Activated effector memory CD4-positive, alpha-beta T cell treated with anti-CD3 and anti-CD28 coated beads, Interleukin-2, amount 50 U/mL, for 16 hours (primary cell): ENCODE results near the gene ZNF212.

Experiments used
- DNase-seq: peaks from one replicate; pipeline ENCODE4 v3.0.0-alpha.2; 2020

Gene ZNF212

GRCh38 chr7:149289262-149289661, 49.8 kb downstream of the ZNF212 start:
- DNase-seq = no peak

DNA sequence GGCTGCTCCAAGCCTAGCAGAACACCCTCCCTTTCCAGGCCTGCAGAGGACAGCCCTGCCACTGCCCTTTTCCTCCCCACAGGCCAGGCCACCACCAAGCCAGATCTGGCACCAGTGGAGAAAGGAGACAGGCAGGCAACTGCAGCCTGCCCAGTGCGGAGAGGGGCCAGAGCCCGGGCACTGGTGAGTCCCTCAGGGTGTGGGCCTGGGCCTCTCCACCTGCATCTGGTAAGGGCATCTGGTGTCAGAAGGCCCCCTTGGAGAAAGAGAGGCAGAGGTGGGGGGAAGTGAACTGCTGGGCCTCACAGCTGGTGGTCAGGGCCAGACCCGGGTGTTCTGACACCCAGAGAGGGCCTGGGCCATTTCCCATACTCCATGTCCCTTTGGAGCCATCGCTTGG, 50.4 kb downstream of the ZNF212 start:
- no peak for DNase-seq

- DNase-seq = no peak
These were observed 51.8 kb downstream of the ZNF212 start for GRCh38 chr7:149291036-149291780.

DNA sequence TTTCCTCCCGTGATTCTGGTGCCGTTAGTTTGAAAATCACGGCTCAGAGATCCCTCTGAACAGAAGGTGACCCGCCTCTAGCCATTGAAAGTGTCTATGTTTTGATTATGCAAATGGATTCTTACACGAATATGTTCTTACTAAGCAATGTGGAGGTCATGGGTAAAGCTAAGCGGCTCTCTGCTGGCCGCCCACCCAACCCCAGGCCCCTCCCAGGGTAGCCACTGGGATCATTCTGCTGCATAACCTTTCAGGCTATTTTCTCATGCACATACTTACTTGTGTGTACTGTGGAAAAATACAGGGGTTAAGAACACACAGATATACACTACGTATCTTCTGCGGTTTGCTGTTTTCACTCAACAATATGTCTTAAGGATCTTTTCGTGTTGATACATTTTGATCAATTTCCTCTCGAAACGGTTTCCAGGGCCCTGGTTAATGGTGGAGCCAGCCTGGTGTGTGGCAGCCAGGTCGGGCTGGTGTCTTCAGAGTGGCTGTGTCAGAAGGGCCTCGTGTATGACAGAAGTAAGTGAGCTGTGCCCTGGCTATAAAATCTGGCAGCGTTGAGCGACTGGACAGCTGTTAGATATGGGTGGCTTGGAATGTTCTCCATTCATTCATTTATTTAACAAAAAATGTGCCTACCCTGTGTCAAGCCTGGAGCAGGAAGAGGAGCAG, 52.5 kb downstream of the ZNF212 start:
- DNase-seq = no peak

- DNase-seq = no peak
These were observed 53.0 kb downstream of the ZNF212 start for GRCh38 chr7:149292462-149292823.

DNA sequence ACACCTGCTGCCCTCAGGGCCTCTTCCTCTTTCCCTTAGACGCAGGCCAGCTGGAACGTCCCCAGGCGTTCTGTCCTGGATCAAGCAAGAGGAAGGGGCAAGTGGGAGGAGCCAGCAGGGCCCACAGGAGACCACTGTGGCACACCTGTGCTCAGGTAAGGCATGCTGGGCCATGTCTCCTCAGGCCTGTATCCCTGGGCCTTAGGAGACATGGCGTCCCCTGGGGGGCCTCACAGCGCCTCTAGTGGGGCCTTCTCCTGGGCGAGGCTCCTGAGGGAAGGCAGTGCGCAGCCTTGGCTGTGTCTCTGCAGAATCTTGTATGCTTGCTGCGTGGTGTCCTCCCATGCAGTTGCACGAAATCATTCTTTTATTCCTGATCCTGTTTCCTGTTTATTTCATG, 53.9 kb downstream of the ZNF212 start:
- DNase-seq = no peak

DNA sequence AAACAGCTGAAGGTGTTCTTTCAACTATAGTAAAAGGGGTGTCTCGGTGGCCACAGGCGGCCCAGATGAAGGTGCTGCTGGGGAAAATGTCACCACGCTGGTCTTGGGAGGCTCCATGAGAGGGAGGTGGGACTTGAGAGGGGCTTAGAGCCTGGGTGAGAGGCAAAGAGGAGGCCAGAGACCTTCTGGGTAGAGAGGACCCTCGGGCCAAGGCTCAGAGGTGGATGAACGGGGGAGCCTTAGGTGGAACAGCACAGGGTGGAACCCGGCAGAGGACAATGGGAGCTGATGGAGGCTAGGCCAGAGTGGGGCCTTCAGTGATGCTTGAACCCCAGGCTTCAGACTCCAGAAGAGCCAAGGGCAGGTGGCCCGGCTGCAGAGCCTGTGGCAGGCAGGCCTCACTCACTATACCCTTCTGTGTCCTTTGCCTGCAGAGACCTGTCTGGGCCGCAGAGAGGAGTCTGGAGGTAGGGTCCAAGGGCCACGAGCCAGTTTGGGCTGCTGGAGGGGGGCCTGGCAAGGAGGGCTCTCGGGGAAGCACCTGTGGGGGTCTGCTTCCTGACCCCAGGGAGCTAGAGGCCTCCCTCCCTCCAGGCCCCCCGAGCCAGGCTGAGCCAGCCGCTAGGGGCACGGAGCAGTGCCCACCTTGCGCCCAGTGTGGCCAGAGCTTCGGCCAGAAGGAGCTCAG, 54.6 kb downstream of the ZNF212 start:
- DNase-seq = no peak

DNA sequence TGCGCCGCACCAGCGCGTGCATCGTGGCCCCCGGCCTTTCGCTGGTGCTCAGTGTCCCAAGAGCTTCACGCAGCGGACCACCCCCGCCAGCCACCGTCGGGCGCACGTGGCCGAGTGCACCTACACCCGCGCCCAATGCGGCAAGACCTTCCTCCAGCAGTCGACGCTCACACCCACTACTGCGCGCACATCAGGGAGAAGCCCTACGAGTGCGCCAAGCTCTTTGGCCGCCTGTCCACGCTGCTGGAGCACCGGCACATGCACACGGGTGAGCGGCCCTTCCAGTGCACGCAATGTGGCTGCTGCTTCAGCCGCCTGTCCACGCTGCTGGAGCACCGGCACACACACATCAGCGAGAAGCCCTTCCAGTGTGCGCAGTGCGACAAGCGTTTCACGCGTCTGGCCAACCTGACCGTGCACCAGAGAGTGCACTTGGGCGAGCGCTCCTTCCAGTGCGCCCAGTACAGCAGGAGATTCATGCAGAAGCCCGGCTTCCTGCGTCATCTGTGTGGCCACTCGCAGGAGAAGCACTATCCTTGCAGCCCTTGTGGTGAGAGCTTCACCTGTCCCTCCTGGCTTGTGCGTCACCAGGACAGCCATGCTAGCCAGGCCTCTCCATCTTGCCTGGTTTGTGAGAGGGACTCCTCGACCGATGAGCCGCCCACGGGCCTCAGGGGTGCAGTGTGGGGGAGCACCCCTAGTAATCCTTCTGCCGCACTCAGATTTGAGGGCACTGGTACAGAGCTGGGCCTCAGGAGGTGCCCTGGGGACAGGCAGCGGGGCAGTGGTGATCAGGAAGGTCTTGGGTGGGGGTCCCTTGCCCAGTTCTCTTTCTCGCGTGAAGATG, 55.4 kb downstream of the ZNF212 start:
- no peak for DNase-seq

GRCh38 chr7:149295481-149295850, 56.0 kb downstream of the ZNF212 start:
- no peak for DNase-seq

DNA sequence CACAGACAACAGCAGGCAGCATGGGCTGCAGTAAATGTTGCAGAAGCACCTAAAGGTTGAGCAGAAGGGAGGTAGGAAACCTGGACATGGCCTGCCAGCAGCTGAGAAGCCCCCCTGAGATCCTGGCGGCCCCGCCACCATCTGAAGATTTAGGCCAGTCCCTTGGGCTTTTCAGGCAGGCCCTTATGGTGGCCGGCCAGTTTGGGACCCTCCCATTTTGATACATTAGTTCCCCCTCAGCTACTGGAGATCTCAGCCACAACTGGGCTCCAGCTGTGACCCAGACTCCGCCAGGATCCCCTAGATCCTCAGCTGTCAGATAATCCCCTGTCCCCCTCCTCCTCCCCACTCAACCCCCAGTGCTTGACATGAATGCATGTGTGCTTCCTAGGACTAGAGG, 56.9 kb downstream of the ZNF212 start:
- no peak for DNase-seq

DNA sequence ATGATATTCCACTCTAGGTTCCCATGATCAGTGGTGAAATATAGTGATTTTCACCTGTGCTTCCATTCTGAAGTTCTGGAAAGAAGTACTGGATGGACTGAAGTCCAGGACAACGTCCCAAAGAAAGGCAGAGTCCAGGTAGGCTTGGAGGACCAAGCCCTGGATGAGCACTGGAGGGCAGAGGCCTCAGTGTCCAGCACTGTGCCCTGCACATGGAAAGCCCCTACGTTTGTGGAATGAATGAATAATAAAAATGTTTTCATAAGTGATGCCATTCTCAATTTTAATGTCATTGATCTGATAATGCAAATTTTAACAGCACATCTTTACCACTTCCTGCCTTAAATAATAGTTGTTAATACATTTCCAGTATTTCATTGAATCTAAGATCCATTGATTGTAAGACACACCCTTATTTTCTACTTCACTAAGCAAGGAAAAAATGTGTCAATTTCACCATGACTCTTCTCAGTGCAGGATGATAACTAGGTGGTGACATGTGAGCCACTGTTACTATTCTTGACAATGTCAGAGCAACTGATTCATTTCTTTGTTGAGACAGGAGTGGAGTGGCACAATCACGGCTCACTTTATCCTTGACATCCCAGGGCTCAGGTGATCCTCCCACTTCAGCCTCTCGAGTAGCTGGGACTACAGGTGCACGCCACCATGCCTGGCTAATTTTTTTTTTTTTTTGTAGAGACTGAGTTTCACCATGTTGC, 57.7 kb downstream of the ZNF212 start:
- no peak for DNase-seq

DNA sequence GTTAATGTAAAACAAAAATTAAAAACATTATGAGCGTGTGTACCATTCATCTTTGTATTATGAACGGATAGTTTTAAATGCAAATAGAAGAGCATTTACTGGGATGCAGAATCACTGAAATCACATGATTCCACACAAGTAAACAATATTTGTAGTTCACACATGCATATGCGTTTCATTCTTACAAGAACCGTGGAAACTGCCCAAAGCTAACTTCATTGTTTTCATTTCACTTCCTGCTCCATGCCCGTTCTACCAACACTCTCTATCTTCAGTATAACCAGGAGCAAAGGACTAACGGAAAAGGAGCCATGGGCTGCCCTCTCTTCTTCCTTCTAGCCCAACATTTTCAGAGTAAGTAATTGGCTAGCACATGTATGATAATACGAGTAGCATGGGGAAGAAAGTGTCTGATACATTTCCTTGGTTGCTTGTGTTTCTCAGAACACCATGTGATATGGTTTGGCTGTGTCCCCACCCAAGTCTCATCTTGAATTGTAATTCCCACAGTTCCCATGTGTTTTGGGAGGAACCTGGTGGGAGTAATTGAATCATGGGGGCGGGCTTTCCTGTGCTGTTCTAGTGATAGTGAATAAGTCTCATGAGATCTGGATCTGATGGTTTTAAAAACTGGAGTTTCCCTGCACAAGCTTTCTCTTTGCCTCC, 61.3 kb downstream of the ZNF212 start:
- DNase-seq = no peak

DNA sequence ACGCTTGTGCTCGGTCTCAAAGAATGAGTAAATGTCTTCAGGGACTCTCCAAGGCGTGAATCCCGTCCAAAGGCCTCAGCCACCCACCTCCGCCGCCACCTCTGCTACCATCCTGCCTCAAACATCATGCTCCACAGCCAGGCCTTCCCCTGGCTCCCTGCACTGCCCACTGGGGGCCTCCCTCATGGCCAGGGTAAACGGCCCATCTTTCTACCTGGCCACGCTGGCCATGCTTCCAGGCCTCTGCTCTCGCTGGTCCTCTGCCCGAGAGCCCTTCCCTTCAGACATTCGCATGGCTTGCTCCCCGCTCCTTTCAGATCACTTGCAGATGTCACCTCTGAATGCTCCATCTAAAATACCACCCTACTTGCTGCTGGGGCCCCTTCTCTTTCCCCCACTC, 62.8 kb downstream of the ZNF212 start:
- peak; percentile 43 for DNase-seq

- no peak for DNase-seq
These were observed 63.4 kb downstream of the ZNF212 start for GRCh38 chr7:149302865-149303264.

- DNase-seq = peak; percentile 19
These were observed 64.6 kb downstream of the ZNF212 start for GRCh38 chr7:149304006-149304405.
